HL-60 (cell line): ENCODE results near the gene TMEM41B.

ENCODE experiments used
- POLR2AphosphoS5 ChIP-seq: IDR thresholded peaks from 2 replicates; pipeline ENCODE4 v1.6.1; 2012; ENCODE audit warnings: low read depth
- REST ChIP-seq: IDR thresholded peaks from 2 replicates; pipeline ENCODE4 v1.6.1; 2012; ENCODE audit warnings: low read depth; ENCODE audit not compliant: insufficient replicate concordance
- TF ChIP-seq, protein P1 (sequence below): IDR thresholded peaks from one replicate; pipeline ENCODE4 v1.5.1; 2011; ENCODE audit warnings: low read length, control low read depth, inconsistent platforms; ENCODE audit not compliant: insufficient read depth

DNA sequence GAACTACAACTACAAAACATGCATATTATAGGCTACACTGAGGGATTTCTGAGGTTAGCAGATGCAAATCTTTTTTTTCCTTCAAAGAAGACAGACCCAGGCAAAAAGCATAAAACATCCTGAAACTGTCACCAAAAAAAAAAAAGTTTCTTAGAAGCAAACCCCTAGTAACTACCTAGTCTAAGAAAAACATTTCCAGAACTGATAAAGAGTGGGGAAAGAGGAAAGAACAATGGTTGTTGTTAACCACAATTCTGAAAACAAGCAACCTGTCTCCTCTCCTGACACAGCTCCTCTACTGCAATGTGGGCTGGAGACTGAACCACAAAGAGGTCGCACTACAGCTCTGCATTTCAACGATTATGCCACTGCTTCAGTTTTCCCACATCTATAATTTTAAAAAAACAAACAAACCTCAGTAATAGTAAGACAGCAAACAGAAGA lies 64.2 kb downstream of the TMEM41B start:
- TF ChIP-seq, protein P1, sequence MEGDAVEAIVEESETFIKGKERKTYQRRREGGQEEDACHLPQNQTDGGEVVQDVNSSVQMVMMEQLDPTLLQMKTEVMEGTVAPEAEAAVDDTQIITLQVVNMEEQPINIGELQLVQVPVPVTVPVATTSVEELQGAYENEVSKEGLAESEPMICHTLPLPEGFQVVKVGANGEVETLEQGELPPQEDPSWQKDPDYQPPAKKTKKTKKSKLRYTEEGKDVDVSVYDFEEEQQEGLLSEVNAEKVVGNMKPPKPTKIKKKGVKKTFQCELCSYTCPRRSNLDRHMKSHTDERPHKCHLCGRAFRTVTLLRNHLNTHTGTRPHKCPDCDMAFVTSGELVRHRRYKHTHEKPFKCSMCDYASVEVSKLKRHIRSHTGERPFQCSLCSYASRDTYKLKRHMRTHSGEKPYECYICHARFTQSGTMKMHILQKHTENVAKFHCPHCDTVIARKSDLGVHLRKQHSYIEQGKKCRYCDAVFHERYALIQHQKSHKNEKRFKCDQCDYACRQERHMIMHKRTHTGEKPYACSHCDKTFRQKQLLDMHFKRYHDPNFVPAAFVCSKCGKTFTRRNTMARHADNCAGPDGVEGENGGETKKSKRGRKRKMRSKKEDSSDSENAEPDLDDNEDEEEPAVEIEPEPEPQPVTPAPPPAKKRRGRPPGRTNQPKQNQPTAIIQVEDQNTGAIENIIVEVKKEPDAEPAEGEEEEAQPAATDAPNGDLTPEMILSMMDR, result no peak
- no peak for TF ChIP-seq REST
- TF ChIP-seq POLR2AphosphoS5, result no peak
